Adrenal gland (tissue), 12 donors: Measurements from ENCODE around the gene JADE2. TPM values are rescaled to one million over a fixed set of nuclear protein-coding genes. Genes with fewer than 3 reads are reported as not detected.

Source experiments
- DNase-seq, 7 donors: peaks; one replicate each; pipeline ENCODE4 v3.0.0-alpha.2; 2019 to 2020
- H3K27ac ChIP-seq, 5 donors: fragments of 200-600 bp; sonication (generic) in 4 of 5; 1 replicate in 3 of 5; 2 replicates in 2 of 5; pipeline versions ENCODE4 v1.5.1 to v1.8.0; 2016 to 2020; ENCODE audit warnings: mild to moderate bottlenecking in 1 of 5
- H3K27me3 ChIP-seq: fragments of 200-600 bp; 2 replicates; pipeline ENCODE4 v1.8.0; 2021
- H3K36me3 ChIP-seq, 2 donors: fragments of 200-600 bp; replicated peaks in 1 of 2; 1 replicate in 1 of 2; 2 replicates in 1 of 2; pipeline versions ENCODE4 v1.5.1 to v1.8.0; 2018 to 2022
- H3K4me1 ChIP-seq, 2 donors: fragments of 200-600 bp; replicated peaks in 1 of 2; 1 replicate in 1 of 2; 2 replicates in 1 of 2; pipeline versions ENCODE4 v1.5.1 to v1.8.0; 2018 to 2021
- H3K4me3 ChIP-seq, 4 donors: fragments of 200-600 bp; sonication (generic) in 3 of 4; one replicate each; pipeline ENCODE4 v1.5.1; 2016 to 2018
- H3K9me3 ChIP-seq, 3 donors: fragments of 200-600 bp; sonication (generic) in 1 of 3; replicated peaks in 1 of 3; 1 replicate in 2 of 3; 2 replicates in 1 of 3; pipeline versions ENCODE4 v1.5.1 to v1.8.0; 2016 to 2021
- CTCF ChIP-seq, 6 experiments: fragments of 450-650 bp in 4 of 6; fragments of 200-600 bp in 2 of 6; sonication (generic) in 1 of 6; IDR thresholded peaks; 1 replicate in 5 of 6; 2 replicates in 1 of 6; pipeline versions ENCODE4 v1.5.1 to v1.8.0; 2016 to 2021; ENCODE audit warnings: antibody characterized with exemption in 6 of 6, mild to moderate bottlenecking in 2 of 6, moderate library complexity in 1 of 6
- POLR2A ChIP-seq, 2 donors: fragments of 450-650 bp; IDR thresholded peaks; one replicate each; pipeline ENCODE4 v1.6.1; 2017; ENCODE audit warnings: antibody characterized with exemption in 2 of 2, mild to moderate bottlenecking in 2 of 2, moderate library complexity in 1 of 2
- WGBS, 4 donors: extraction: QIAGEN DNeasy Blood & Tissue Kit in 2 of 4; methylation state at CpG; one replicate each; pipeline versions ENCODE4 v1.1.5 to v1.1.7; 2013 to 2017; 5-methylcytosine and 5-hydroxymethylcytosine counted together
- intact Hi-C, 2 donors: fragments of 100-400 bp; cut with DNase I; formaldehyde crosslinking; loops; one replicate each; pipeline versions ENCODE4 v1.14.1 to v1.15.0; 2022 to 2023
- polyA plus RNA-seq, 3 donors: library from polyadenylated mRNA; stranded (reverse); fragments of 200-250 nt in 2 of 3; fragments of 350-450 nt in 1 of 3; fragmentation: Illumina TruSeq in 1 of 3; extraction: RNeasy Lipid Tissue Mini Kit (QIAGEN cat#74804) in 1 of 3; gene quantifications; one replicate each; pipeline ENCODE4 v1.2.3, GENCODE V29; 2013 to 2014
- total RNA-seq, 9 donors: library from RNA; depleted of rRNA in 4 of 9; stranded (reverse); fragments of >200 nt in 4 of 9; fragments of 120-200 nt in 1 of 9; fragmentation: NEBNext Ultra II Directional in 1 of 9; extraction: Animal tissue kit (Norgen Biotek cat#: 25700) in 1 of 9; gene quantifications; one replicate each; pipeline versions ENCODE4 v1.1.0 to v1.2.4, GENCODE V29; 2013 to 2023
- donor health status: healthy with polysubstance abuse.
- donor health status: Bipolar disorder and iron deficiency.
- donor health status: DM: yes; HTN: yes; CAD: no.
- donor health status: DM: no; HTN: no; CAD: no.
- donor health status: DM: no; HTN: no; CAD: no.
- donor health status: DM: yes; HTN: yes; CAD: no.

Gene JADE2
- total and polyA plus RNA-seq, 12 donors, result 7.9 to 180 (median 70.2) TPM

GRCh38 chr5:134530301-134531077, 5.0 kb downstream of the JADE2 start:
- peak in 1 of 7 donors; percentile 24 for DNase-seq
- Histone ChIP-seq H3K9me3 (no peaks in the 10 kb centered on the region), H3K36me3 (no peaks in the 10 kb centered on the region), H3K27me3 (no peaks in the 10 kb centered on the region), H3K27ac (peak overlapping the region in 4 of 5 donors; percentile 41 to 99 (median 71)), H3K4me3 (no peak overlapping the region), H3K4me1 (peaks cover 54 to 74% of the 10 kb centered on the region in 2 donors)
- TF ChIP-seq CTCF (IDR thresholded peaks at IDR 0.05), result no peak
- intact Hi-C loops, result loop anchor here in 1 of 2 donors (5.0 kb wide), 1 partner anchor 47 kb away; no protein-coding TSS in a partner anchor
- 51 to 73% (median 68%) methylated on average over 7 to 8 of the region's 8 CpGs for WGBS, 4 donors

GRCh38 chr5:134533115-134533815, 7.8 kb downstream of the JADE2 start:
- Histone ChIP-seq H3K36me3 (peaks cover 0 to 25% of the 10 kb centered on the region in 2 donors), H3K4me1 (peaks cover 47 to 76% of the 10 kb centered on the region in 2 donors), H3K9me3 (no peaks in the 10 kb centered on the region), H3K27me3 (no peaks in the 10 kb centered on the region), H3K4me3 (no peak overlapping the region), H3K27ac (peak overlapping the region; percentile 16 to 99 (median 57))
- DNase-seq, result peak; percentile 68 to 92 (median 85)
- TF ChIP-seq CTCF (IDR thresholded peaks at IDR 0.05) (no peak), POLR2A (IDR thresholded peaks at IDR 0.05) (no peak)
- intact Hi-C loops, result loop anchor here in 1 of 2 donors (5.0 kb wide), 1 partner anchor 44 kb away; no protein-coding TSS in a partner anchor
- 32 to 38% (median 35%) methylated on average over 10 of the region's 10 CpGs for WGBS, 4 donors

GRCh38 chr5:134534058-134534725, 8.7 kb downstream of the JADE2 start:
- intact Hi-C loops, result loop anchor here in 1 of 2 donors (5.0 kb wide), 1 partner anchor 43 kb away; no protein-coding TSS in a partner anchor
- DNase-seq, result peak in 1 of 7 donors; percentile 42
- Histone ChIP-seq H3K4me3 (no peak overlapping the region), H3K9me3 (no peaks in the 10 kb centered on the region), H3K4me1 (peaks cover 39 to 67% of the 10 kb centered on the region in 2 donors), H3K36me3 (peaks cover 0 to 30% of the 10 kb centered on the region in 2 donors), H3K27me3 (no peaks in the 10 kb centered on the region), H3K27ac (peak overlapping the region; percentile 53 to 99 (median 65))
- WGBS, 4 donors, result 52 to 70% (median 60%) methylated on average over 4 to 10 of the region's 10 CpGs
- TF ChIP-seq POLR2A (IDR thresholded peaks at IDR 0.05) (no peak), CTCF (IDR thresholded peaks at IDR 0.05) (no peak)

GRCh38 chr5:134534726-134535110, 9.2 kb downstream of the JADE2 start:
- no peaks in the 10 kb centered on the region for H3K27me3 ChIP-seq
- TF ChIP-seq POLR2A (IDR thresholded peaks at IDR 0.05) (no peak), CTCF (IDR thresholded peaks at IDR 0.05) (no peak)
- H3K4me3 ChIP-seq, result no peak overlapping the region
- DNase-seq, result no peak
- H3K27ac ChIP-seq, result peak overlapping the region in 2 of 5 donors; percentile 88 to 99
- peaks cover 0 to 34% of the 10 kb centered on the region in 2 donors for H3K36me3 ChIP-seq
- peaks cover 34 to 62% of the 10 kb centered on the region in 2 donors for H3K4me1 ChIP-seq
- intact Hi-C loops, result loop anchor here in 1 of 2 donors (5.0 kb wide), 1 partner anchor 43 kb away; no protein-coding TSS in a partner anchor
- 93 to 100% (median 96%) methylated on average over 4 to 5 of the region's 5 CpGs for WGBS, 4 donors
- H3K9me3 ChIP-seq, result no peaks in the 10 kb centered on the region
